ENCODE data around the gene TRNT1.

TRNT1 gene

DNA sequence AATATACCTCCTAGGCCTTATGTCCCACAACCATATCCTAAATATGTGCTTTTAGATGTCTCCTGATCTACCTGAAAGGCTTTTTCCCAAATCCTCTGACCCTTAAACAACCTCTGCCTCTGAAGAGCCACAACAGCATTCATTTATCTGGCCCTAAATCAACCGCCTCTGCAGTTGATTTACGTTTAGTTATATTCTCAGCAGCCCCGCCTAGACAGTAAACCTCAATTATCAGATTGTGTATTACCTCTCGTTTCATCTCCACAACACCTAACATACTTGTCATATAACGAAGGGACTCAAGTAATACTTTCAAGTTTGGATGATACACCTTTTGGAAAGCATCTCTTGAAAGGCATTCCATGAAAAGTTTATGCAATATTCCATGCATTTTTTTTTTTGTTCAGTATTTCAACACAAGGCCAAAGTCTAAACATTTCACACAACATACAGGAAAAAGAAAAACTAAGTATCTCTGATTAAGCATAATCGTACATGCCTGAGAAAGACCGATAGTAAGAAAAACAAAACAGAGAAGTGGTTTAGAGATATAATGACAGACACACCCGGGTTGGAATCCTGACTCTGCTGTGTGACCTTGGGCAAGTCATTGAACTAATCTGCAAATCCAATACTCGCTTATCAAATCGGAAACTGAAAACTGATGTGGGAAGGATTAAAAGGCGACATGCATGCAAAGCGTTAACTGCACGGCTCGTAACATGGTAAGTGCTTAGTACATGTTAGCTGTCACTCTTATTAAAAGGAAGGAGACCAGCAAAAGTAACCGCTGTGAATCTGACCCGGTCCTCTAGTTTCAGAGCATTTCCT lies 52.0 kb downstream of the TRNT1 start:
- DNase-seq (ENCODE audit: low read depth in 2 of 2): no peak

DNA sequence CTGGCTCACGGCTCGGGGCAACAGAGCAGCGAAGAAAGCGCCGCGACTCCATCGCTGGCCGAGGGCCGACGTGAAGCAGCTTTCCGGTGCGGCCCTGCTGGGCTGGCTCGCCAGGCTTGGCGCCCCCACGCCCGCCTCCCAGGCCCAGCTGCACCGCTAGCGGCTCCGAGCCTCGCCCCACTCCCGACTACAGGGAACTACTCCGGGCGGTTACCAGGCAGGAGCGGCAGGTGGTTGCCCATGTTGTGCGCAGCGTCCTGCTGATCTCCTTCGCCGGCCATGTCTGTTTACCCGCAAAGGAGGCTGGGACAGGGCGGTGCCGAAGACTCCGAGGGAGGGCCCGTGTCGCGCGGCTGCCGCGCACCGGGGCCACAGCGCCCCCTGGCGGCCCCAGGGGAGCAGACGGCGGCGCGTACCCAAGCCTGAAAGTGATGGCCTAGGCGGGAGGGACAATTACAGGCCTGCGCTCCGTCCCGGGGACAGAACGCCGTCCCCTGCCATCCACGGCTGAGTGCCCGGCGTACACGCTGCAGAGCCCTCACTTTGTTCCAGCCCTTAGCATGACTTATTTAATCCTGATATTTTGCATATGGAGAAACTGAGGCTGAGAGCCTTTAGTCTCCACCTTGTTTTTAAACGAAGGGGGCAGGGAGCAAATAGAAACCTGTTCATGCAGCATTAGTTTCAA lies 52.8 kb downstream of the TRNT1 start, which contains the start of gene CRBN:
TSS of gene CRBN (minus strand) at position 285 of the 688 bp plus-strand sequence. CDS start at position 281, 4 bp downstream.
- DNase-seq (ENCODE audit: low read depth in 2 of 2): peak; percentile 77 to 81

GRCh38 chr3:3180456-3180855 lies 53.7 kb downstream of the TRNT1 start:
- DNase-seq (ENCODE audit: low read depth in 2 of 2): no peak

DNA sequence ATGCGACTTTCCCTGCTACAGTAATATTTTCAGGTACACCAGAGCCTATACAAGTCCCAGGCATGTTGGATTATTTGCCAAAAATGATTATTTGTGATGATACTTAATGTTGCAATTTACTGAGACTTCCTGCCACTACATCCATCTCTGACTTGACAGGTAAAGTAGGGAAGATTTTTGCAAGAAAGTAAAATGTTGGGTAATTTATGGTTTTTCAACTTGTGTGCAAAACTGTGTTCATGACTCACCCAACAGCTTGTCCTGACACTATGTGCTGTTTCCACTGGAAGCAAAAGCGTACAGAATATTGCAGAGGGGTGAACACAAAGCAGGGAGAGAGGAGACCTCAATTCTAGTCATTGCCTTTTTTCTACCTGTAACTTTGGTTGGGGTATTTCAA lies 58.1 kb downstream of the TRNT1 start:
- DNase-seq (ENCODE audit: low read depth in 2 of 2): no peak

GRCh38 chr3:3189102-3189727 lies 62.5 kb downstream of the TRNT1 start:
- no peak for DNase-seq (ENCODE audit: low read depth in 2 of 2)

GRCh38 chr3:3189961-3190360 lies 63.2 kb downstream of the TRNT1 start:
- DNase-seq (ENCODE audit: low read depth in 2 of 2): no peak

DNA sequence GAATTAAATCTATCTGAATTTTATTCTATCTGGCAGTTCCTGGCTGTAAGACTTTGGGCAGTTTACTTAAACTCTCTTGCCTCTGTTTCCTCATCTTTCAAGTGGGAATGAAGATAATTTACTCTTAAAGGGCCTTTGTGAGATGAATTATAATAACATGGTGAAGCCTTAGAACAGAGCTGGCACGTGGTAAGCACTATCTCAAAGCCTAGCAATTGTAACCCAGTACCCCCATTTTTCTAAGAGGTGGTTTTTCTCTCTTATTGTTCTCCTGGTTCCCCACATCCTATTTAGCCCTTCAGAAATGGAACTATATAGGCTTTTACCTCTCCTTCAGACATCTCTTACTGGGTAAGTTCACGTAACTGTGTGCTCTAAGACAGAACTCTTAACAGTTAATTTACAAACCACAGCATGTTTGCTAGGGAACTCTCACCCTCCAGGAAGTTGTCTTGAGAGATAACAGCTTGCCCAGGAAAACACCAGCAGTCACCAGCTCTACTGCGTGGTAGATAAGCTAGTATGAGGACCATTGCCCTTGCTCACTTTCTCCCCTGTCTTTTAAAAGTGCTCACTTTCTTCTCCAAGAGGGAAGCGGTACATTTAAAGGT lies 65.0 kb downstream of the TRNT1 start:
- no peak for DNase-seq (ENCODE audit: low read depth in 2 of 2)

- no peak for DNase-seq (ENCODE audit: low read depth in 2 of 2)
These were observed 65.5 kb downstream of the TRNT1 start for GRCh38 chr3:3192286-3192675.

DNA sequence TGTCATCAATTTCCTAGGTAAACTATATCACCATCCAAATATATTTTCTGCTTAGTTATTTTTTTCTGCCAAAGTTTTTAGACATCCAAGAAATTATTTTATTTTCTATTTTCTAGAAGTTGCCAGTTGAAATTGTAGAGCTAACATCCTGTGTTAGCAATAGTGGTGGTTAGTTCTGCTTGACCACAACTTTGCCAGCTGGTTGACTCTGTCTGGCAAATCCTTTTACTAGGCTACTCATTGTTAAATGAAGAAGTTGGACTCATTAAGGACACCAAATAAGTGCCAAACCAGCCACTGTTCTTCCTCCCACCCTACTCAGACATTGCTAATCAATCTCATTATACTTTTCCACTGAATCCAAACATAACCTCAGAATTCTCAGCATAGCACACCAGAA lies 68.1 kb downstream of the TRNT1 start:
- no peak for DNase-seq (ENCODE audit: low read depth in 2 of 2)

DNA sequence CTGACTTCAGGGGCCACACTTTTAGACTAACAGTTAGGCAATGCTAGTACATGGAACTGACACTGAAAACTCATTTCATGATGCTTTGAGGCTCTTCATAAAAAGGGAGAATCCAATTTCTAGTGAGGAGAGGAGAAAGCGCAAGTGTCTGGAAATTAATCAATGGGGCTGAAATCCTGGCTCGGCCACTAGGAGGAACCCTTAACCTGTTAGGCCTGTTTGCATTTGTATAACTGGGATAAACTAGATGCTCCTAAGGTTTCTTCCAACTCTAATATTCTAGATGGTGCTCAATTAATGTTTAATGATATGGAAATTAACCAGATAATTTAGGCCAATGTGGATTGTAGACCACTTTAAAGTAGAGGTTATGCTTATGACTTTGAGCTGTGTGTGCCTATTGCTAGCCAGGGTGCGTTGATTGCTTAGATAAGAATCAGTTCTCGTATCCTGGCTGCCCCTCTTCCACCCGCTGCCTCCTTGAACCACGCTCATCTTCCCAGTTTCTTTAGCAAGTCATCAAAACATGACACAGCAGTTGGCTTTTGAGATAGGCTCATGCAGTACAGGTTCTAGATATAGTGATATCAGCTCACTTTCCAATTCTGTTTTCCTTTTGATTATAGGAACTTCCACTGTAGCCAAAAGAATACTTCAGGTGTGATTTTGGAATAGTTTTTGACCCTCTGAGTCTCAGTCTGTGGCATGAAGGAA lies 69.6 kb downstream of the TRNT1 start:
- no peak for DNase-seq (ENCODE audit: low read depth in 2 of 2)

Measured in stimulated activated CD4-positive, alpha-beta T cell treated with anti-CD3 and anti-CD28 coated beads, Interleukin-1b, Interleukin-23, amount 100 ng/mL, for 4 hours (primary cell).